HG03159 (cell line): Measurements from ENCODE around the gene ABITRAM.

Source experiments
- ATAC-seq: cut with Tn5 transposase; IDR thresholded peaks from one replicate; pipeline ENCODE4 v1.9.1; 2021; ENCODE audit warnings: mild to moderate bottlenecking, moderate library complexity; ENCODE audit not compliant: unreplicated experiment

Gene ABITRAM

DNA sequence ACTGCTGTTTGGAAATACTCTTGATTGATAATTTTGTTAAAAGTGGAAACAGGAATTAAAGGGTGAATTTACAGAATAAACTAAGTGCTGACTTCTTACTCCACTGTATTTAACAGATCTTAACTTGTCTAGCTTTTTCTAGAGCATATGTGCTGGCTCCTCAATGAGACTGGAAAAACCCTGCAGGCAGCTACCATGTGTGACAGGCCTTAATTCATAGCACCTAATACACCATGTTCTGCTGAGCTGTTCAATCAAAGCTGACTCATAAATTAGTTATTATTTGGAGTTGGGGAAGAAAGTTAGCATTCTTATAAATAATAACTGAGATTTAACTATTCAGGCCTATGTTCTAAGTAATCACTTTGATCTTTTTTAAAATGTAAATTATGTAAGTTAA, 49.7 kb downstream of the ABITRAM start:
- ATAC-seq = no peak
